ENCODE measurements around the gene WIPF3. TPM values are rescaled to one million over a fixed set of nuclear protein-coding genes. Genes with fewer than 3 reads are reported as not detected.

WIPF3 gene
- total RNA-seq, 2 experiments from 2014 or later: not detected

- POLR2A ChIA-PET: no interaction called here
- Mint-ChIP-seq H3K4me3 (no peak overlapping the region), H3K27ac (no peak overlapping the region), H3K36me3 (ENCODE audit: low read depth) (peaks cover 2% of the 10 kb centered on the region), H3K27me3 (no peaks in the 10 kb centered on the region), H3K4me1 (peaks cover 6% of the 10 kb centered on the region), H3K9me3 (ENCODE audit: low read depth) (no peaks in the 10 kb centered on the region)
- intact Hi-C loops (cut with DNase I, micrococcal nuclease): loop anchor here (5.0 kb wide), 2 partner anchors 139 to 286 kb away; no protein-coding TSS in a partner anchor
- no peak for ATAC-seq
- no peak for DNase-seq
- CTCF ChIA-PET: interaction anchor here (0.5 to 3.0 kb wide), 4 partner anchors 58 to 226 kb away, joined by 3 to 13 read pairs (median 3); no protein-coding TSS in a partner anchor
Measured at GRCh38 chr7:29922921-29923700, 116.8 kb downstream of the WIPF3 start.

DNA sequence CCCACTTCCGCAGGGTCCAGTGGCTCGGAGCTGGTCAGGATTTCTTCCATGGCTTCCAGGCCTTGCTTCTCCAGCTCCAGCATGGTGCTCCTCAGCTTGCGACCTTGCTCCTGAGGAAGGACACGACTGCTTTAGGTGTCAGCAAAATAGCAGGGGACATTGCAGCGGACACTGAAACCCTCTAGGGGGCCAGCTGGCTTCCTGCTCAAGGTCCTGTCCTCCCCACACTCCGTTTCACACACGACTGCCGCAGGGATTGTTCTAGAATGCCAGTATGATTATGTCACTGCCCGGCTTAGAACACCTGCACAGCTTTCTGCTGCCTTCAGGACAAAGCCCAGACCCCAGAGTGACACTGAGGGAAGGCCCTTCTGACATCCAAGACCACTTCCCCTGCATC, 117.7 kb downstream of the WIPF3 start:
- ATAC-seq (no peak), DNase-seq (no peak)
- POLR2A ChIA-PET: no interaction called here
- Mint-ChIP-seq H3K4me3 (no peak overlapping the region), H3K27ac (no peak overlapping the region), H3K9me3 (ENCODE audit: low read depth) (no peaks in the 10 kb centered on the region), H3K27me3 (no peaks in the 10 kb centered on the region), H3K4me1 (peaks cover 6% of the 10 kb centered on the region), H3K36me3 (ENCODE audit: low read depth) (peaks cover 2% of the 10 kb centered on the region)
- CTCF ChIA-PET: interaction anchor here (0.6 to 0.9 kb wide), 3 partner anchors 11 to 225 kb away, joined by 3 to 5 read pairs (median 4); no protein-coding TSS in a partner anchor
- intact Hi-C loops (cut with DNase I, micrococcal nuclease): loop anchor here (5.0 kb wide), 2 partner anchors 138 to 287 kb away; no protein-coding TSS in a partner anchor

- H3K27ac Mint-ChIP-seq: peak overlapping the region; percentile 61
Measured at GRCh38 chr7:29924684-29925083, 118.4 kb downstream of the WIPF3 start.

GRCh38 chr7:29926216-29926615, 119.9 kb downstream of the WIPF3 start:
- Mint-ChIP-seq H3K36me3 (ENCODE audit: low read depth) (peaks cover 2% of the 10 kb centered on the region), H3K4me1 (peaks cover 6% of the 10 kb centered on the region), H3K27me3 (no peaks in the 10 kb centered on the region), H3K4me3 (no peak overlapping the region), H3K9me3 (ENCODE audit: low read depth) (no peaks in the 10 kb centered on the region), H3K27ac (no peak overlapping the region)
- POLR2A ChIA-PET: no interaction called here
- DNase-seq (no peak), ATAC-seq (no peak)
- CTCF ChIA-PET: no interaction called here
- intact Hi-C loops (cut with DNase I, micrococcal nuclease): no loop called here

More at GRCh38 chr7:29924684-29925083, 118.4 kb downstream of the WIPF3 start:
- ChIA-PET CTCF (interaction anchor here (0.6 to 0.9 kb wide), 2 partner anchors 154 to 224 kb away, joined by 4 to 5 read pairs; no protein-coding TSS in a partner anchor), POLR2A (interaction anchor here (0.7 kb wide), 1 partner anchor 17 kb away, joined by 3 read pairs; no protein-coding TSS in a partner anchor)
- ATAC-seq: peak; percentile 84
- Mint-ChIP-seq H3K4me1 (peaks cover 6% of the 10 kb centered on the region), H3K9me3 (ENCODE audit: low read depth) (no peaks in the 10 kb centered on the region), H3K27me3 (no peaks in the 10 kb centered on the region), H3K36me3 (ENCODE audit: low read depth) (peaks cover 2% of the 10 kb centered on the region), H3K4me3 (no peak overlapping the region)
- DNase-seq: peak; percentile 65
- intact Hi-C loops (cut with DNase I, micrococcal nuclease): loop anchor here (5.0 kb wide), 2 partner anchors 138 to 287 kb away; no protein-coding TSS in a partner anchor

- intact Hi-C loops (cut with DNase I, micrococcal nuclease): no loop called here
- Mint-ChIP-seq H3K27ac (no peak overlapping the region), H3K4me1 (peaks cover 6% of the 10 kb centered on the region), H3K36me3 (ENCODE audit: low read depth) (peaks cover 2% of the 10 kb centered on the region), H3K9me3 (ENCODE audit: low read depth) (no peaks in the 10 kb centered on the region), H3K4me3 (no peak overlapping the region), H3K27me3 (no peaks in the 10 kb centered on the region)
- no peak for DNase-seq
- ATAC-seq: no peak
- POLR2A ChIA-PET: no interaction called here
- CTCF ChIA-PET: no interaction called here
Measured at GRCh38 chr7:29926741-29927140, 120.4 kb downstream of the WIPF3 start.

DNA sequence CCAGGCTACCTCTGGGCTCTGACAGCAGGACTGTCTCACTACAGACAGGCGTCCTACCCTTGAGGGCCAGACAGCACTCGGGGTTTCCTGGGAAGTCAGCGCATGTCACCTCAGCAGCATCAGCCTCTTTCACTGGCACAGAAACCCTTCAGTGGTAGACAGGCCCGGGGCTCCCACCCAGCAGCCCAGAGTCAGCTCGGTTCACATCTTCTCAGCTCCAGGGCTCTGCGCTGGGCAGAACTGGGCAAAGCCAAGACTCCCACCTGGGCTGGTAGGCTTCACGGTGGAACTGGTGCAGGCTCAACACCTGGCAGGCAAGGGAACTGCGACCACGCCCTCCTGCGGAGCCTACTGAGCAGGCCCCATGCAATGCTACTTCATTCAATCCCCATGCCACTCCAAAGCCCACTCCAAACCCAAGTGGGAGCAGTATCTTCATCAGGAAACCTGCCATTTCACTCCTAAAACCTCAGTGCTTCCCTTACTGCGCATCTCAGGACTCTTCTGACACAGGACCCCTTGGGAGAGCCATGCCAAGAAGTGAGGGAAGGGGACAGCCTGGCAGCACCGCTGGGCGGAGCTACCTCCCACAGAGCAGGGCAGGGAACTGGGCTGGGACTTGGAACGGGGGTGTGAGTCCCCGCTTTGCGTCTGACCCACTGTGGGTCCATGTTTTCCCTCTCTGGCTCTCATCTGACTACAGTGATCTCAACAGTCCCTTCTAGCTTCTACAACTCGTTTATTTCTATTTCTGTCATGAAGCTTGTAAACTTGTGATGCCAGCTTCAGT, 122.9 kb downstream of the WIPF3 start:
- peaks cover 2% of the 10 kb centered on the region for H3K36me3 Mint-ChIP-seq (ENCODE audit: low read depth)
- ChIA-PET CTCF (interaction anchor here (1.4 kb wide), 1 partner anchor 8 kb away, joined by 5 read pairs; no protein-coding TSS in a partner anchor), POLR2A (no interaction called here)
- intact Hi-C loops (cut with DNase I, micrococcal nuclease): no loop called here
- peaks cover 6% of the 10 kb centered on the region for H3K4me1 Mint-ChIP-seq
- H3K27me3 Mint-ChIP-seq: no peaks in the 10 kb centered on the region
- H3K27ac Mint-ChIP-seq: no peak overlapping the region
- H3K9me3 Mint-ChIP-seq (ENCODE audit: low read depth): no peaks in the 10 kb centered on the region
- no peak overlapping the region for H3K4me3 Mint-ChIP-seq
- DNase-seq: no peak
- no peak for ATAC-seq

DNA sequence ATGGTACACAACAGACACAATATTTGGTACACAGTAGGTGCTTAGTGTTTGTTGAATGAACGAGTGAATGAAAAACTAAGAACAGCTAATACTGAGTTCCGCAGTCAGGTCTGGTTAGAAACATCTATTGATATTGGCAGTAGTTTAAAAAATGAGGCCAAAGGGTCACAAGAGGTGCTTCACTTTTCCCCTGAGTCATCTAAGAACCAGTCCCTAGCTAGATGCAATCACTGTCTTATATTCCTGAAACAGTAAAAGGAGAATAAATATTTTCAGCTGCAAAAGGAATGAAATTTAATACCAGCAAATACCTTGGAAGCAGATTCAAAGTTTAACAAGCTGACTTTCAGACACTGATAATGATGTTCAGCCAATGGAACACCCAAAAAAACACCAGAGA, 128.8 kb downstream of the WIPF3 start:
- no peaks in the 10 kb centered on the region for H3K4me1 Mint-ChIP-seq

GRCh38 chr7:29937132-29937531, 130.8 kb downstream of the WIPF3 start:
- H3K4me1 Mint-ChIP-seq: no peaks in the 10 kb centered on the region
- intact Hi-C loops (cut with DNase I, micrococcal nuclease): no loop called here
- H3K27ac Mint-ChIP-seq: no peak overlapping the region
- H3K4me3 Mint-ChIP-seq: no peak overlapping the region
- H3K9me3 Mint-ChIP-seq (ENCODE audit: low read depth): no peaks in the 10 kb centered on the region
- no peaks in the 10 kb centered on the region for H3K27me3 Mint-ChIP-seq
- ChIA-PET CTCF (no interaction called here), POLR2A (no interaction called here)
- no peak for DNase-seq
- no peak for ATAC-seq
- no peaks in the 10 kb centered on the region for H3K36me3 Mint-ChIP-seq (ENCODE audit: low read depth)

More for the DNA sequence above, 128.8 kb downstream of the WIPF3 start:
- H3K9me3 Mint-ChIP-seq (ENCODE audit: low read depth): no peaks in the 10 kb centered on the region
- no peaks in the 10 kb centered on the region for H3K27me3 Mint-ChIP-seq
- no peak for DNase-seq
- H3K27ac Mint-ChIP-seq: no peak overlapping the region
- no peaks in the 10 kb centered on the region for H3K36me3 Mint-ChIP-seq (ENCODE audit: low read depth)
- no peak for ATAC-seq
- CTCF ChIA-PET: interaction anchor here (0.9 to 1.3 kb wide), 2 partner anchors 11 to 14 kb away, joined by 3 to 6 read pairs; no protein-coding TSS in a partner anchor
- H3K4me3 Mint-ChIP-seq: no peak overlapping the region
- intact Hi-C loops (cut with DNase I, micrococcal nuclease): no loop called here
- POLR2A ChIA-PET: no interaction called here

GRCh38 chr7:29940199-29940598, 133.9 kb downstream of the WIPF3 start:
- ChIA-PET POLR2A (no interaction called here), CTCF (interaction anchor here (0.6 kb wide), 1 partner anchor 18 kb away, joined by 3 read pairs; no protein-coding TSS in a partner anchor)
- intact Hi-C loops (cut with DNase I, micrococcal nuclease): no loop called here
- Mint-ChIP-seq H3K4me3 (no peak overlapping the region), H3K4me1 (no peaks in the 10 kb centered on the region), H3K27ac (no peak overlapping the region), H3K36me3 (ENCODE audit: low read depth) (no peaks in the 10 kb centered on the region), H3K27me3 (no peaks in the 10 kb centered on the region), H3K9me3 (ENCODE audit: low read depth) (no peaks in the 10 kb centered on the region)
- DNase-seq: no peak
- no peak for ATAC-seq

- H3K36me3 Mint-ChIP-seq (ENCODE audit: low read depth): no peaks in the 10 kb centered on the region
- intact Hi-C loops (cut with DNase I, micrococcal nuclease): no loop called here
- ATAC-seq (no peak), DNase-seq (no peak)
- H3K9me3 Mint-ChIP-seq (ENCODE audit: low read depth): no peaks in the 10 kb centered on the region
- ChIA-PET POLR2A (no interaction called here), CTCF (interaction anchor here (0.6 to 1.6 kb wide), 4 partner anchors 24 to 1174 kb away, joined by 3 to 4 read pairs (median 3); no protein-coding TSS in a partner anchor)
- no peaks in the 10 kb centered on the region for H3K4me1 Mint-ChIP-seq
- no peaks in the 10 kb centered on the region for H3K27me3 Mint-ChIP-seq
- no peak overlapping the region for H3K27ac Mint-ChIP-seq
- no peak overlapping the region for H3K4me3 Mint-ChIP-seq
Measured at GRCh38 chr7:29945259-29945809, 139.0 kb downstream of the WIPF3 start.

DNA sequence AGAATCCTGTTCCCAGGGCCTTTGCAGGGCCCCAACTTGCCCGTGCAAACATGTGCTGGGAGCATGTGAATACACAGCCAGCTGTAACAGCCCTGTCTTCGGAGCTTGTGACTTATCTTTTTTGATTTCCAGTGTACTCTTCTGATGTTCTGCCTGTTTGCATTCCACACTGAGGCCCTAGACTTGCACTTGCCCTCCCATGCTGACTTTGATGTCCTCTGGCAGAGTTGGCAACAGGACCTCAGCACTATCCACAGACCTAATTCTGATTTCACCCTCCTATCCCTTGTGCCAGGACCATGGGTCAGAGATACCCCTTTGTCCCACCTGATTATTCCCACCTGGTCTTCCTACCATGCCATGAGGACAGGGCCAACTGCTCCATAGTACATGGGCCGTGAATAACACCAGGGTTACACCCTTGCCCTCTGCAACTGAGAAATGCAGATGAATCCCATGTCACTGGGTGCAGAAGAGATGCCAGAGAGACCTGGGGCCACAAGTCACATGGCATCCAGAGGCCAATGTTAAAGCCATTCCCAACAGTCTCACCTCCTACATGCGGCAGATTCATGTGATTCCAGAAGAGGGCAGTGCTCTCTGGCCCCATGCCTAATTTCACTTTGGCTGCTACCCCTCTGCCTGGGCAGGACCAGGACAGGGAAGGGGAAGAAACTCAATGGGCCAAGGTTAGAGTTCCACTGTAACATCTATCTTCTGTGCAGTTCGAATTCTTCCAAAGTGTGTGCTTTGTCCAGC, 140.3 kb downstream of the WIPF3 start:
- ChIA-PET POLR2A (no interaction called here), CTCF (interaction anchor here (0.6 to 1.6 kb wide), 4 partner anchors 25 to 449 kb away, joined by 3 to 6 read pairs (median 4); no protein-coding TSS in a partner anchor)
- Mint-ChIP-seq H3K9me3 (ENCODE audit: low read depth) (no peaks in the 10 kb centered on the region), H3K27ac (no peak overlapping the region), H3K36me3 (ENCODE audit: low read depth) (no peaks in the 10 kb centered on the region), H3K27me3 (peaks cover 1% of the 10 kb centered on the region), H3K4me3 (no peak overlapping the region), H3K4me1 (no peaks in the 10 kb centered on the region)
- no peak for ATAC-seq
- no peak for DNase-seq
- intact Hi-C loops (cut with DNase I, micrococcal nuclease): no loop called here

All from activated CD4-positive, alpha-beta T cell treated with anti-CD3 and anti-CD28 coated beads for 36 hours (primary cell).